ENCODE measurements around the gene PLA2G4A. TPM values are rescaled to one million over a fixed set of nuclear protein-coding genes. Genes with fewer than 3 reads are reported as not detected.

PLA2G4A gene
- polyA plus RNA-seq, 1 donor (not counting 4 experiments of a cell fraction or from before 2014, with no cell fraction given) = 29.2 TPM

- no peak for TF ChIP-seq CTCF (optimal IDR thresholded peaks at IDR 0.05 in 1 of 3, IDR thresholded peaks at IDR 0.05 in 1 of 3, conservative IDR thresholded peaks at IDR 0.05 in 1 of 3; ENCODE audit: extremely low read depth in 1 of 3, insufficient read depth in 2 of 3, low read length in 3 of 3)
- no peak for TF ChIP-seq EZH2 (IDR thresholded peaks at IDR 0.05; ENCODE audit: low read length)
- H4K20me1 ChIP-seq (ENCODE audit: control insufficient read depth, extremely low read depth, insufficient read depth, low read length) = no peaks in the 10 kb centered on the region
- FAIRE-seq (no peak), DNase-seq (ENCODE audit: low read depth, low spot score) (no peak)
- no peaks in the 10 kb centered on the region for H3K9me1 ChIP-seq (ENCODE audit: control insufficient read depth, extremely low read depth, insufficient read depth, low read length)
- no peak overlapping the region for H3K4me2 ChIP-seq (ENCODE audit: control insufficient read depth, extremely low read depth, insufficient read depth, low read depth, low read length)
- no peak overlapping the region for H2AFZ ChIP-seq (ENCODE audit: control insufficient read depth, low read length)
- H3K79me2 ChIP-seq (ENCODE audit: control insufficient read depth, insufficient read depth, low read length) = no peaks in the 10 kb centered on the region
- no peak overlapping the region for H3K27ac ChIP-seq (ENCODE audit: control insufficient read depth, insufficient read depth, low read length)
- peaks cover 11% of the 10 kb centered on the region for H3K4me1 ChIP-seq (ENCODE audit: control insufficient read depth, extremely low read depth, insufficient read depth, low read length)
- dilution Hi-C loops (cut with MboI; ENCODE audit: extremely low pct_ligation_motif_present, low sequenced_read_pairs) = no loop called here
- no peak overlapping the region for H3K9ac ChIP-seq (ENCODE audit: control insufficient read depth, extremely low read depth, insufficient read depth, low read length)
- no peaks in the 10 kb centered on the region for H3K36me3 ChIP-seq (ENCODE audit: control insufficient read depth in 2 of 2, extremely low read depth in 1 of 2, insufficient read depth in 2 of 2, low read length in 2 of 2)
- no peak overlapping the region for H3K4me3 ChIP-seq (ENCODE audit: control insufficient read depth in 2 of 3, extremely low read depth in 1 of 3, insufficient read depth in 2 of 3, low read depth in 1 of 3, low read length in 3 of 3)
- H3K9me3 ChIP-seq (ENCODE audit: control insufficient read depth, low read depth, low read length) = no peaks in the 10 kb centered on the region
- no peaks in the 10 kb centered on the region for H3K27me3 ChIP-seq (ENCODE audit: control insufficient read depth, extremely low read depth, insufficient read depth, low read length)
Observed at GRCh38 chr1:186949173-186949572, 120.4 kb downstream of the PLA2G4A start.

GRCh38 chr1:186950547-186950946 lies 121.8 kb downstream of the PLA2G4A start:
- DNase-seq (ENCODE audit: low read depth, low spot score) (peak; percentile 17), FAIRE-seq (peak; percentile 83)
- Histone ChIP-seq H3K9ac (ENCODE audit: control insufficient read depth, extremely low read depth, insufficient read depth, low read length) (no peak overlapping the region), H3K79me2 (ENCODE audit: control insufficient read depth, insufficient read depth, low read length) (no peaks in the 10 kb centered on the region), H4K20me1 (ENCODE audit: control insufficient read depth, extremely low read depth, insufficient read depth, low read length) (no peaks in the 10 kb centered on the region), H3K36me3 (ENCODE audit: control insufficient read depth in 2 of 2, extremely low read depth in 1 of 2, insufficient read depth in 2 of 2, low read length in 2 of 2) (no peaks in the 10 kb centered on the region), H3K4me3 (ENCODE audit: control insufficient read depth in 2 of 3, extremely low read depth in 1 of 3, insufficient read depth in 2 of 3, low read depth in 1 of 3, low read length in 3 of 3) (no peak overlapping the region), H2AFZ (ENCODE audit: control insufficient read depth, low read length) (no peak overlapping the region), H3K4me1 (ENCODE audit: control insufficient read depth, extremely low read depth, insufficient read depth, low read length) (peaks cover 11% of the 10 kb centered on the region), H3K27me3 (ENCODE audit: control insufficient read depth, extremely low read depth, insufficient read depth, low read length) (no peaks in the 10 kb centered on the region), H3K4me2 (ENCODE audit: control insufficient read depth, extremely low read depth, insufficient read depth, low read depth, low read length) (no peak overlapping the region), H3K9me3 (ENCODE audit: control insufficient read depth, low read depth, low read length) (no peaks in the 10 kb centered on the region), H3K27ac (ENCODE audit: control insufficient read depth, insufficient read depth, low read length) (no peak overlapping the region), H3K9me1 (ENCODE audit: control insufficient read depth, extremely low read depth, insufficient read depth, low read length) (no peaks in the 10 kb centered on the region)
- TF ChIP-seq EZH2 (IDR thresholded peaks at IDR 0.05; ENCODE audit: low read length) = no peak
- no peak for TF ChIP-seq CTCF (optimal IDR thresholded peaks at IDR 0.05 in 1 of 3, IDR thresholded peaks at IDR 0.05 in 1 of 3, conservative IDR thresholded peaks at IDR 0.05 in 1 of 3; ENCODE audit: extremely low read depth in 1 of 3, insufficient read depth in 2 of 3, low read length in 3 of 3)
- dilution Hi-C loops (cut with MboI; ENCODE audit: extremely low pct_ligation_motif_present, low sequenced_read_pairs) = no loop called here

All from keratinocyte (primary cell).